ENCODE results near the gene SMAD7.

The SMAD7 gene

DNA sequence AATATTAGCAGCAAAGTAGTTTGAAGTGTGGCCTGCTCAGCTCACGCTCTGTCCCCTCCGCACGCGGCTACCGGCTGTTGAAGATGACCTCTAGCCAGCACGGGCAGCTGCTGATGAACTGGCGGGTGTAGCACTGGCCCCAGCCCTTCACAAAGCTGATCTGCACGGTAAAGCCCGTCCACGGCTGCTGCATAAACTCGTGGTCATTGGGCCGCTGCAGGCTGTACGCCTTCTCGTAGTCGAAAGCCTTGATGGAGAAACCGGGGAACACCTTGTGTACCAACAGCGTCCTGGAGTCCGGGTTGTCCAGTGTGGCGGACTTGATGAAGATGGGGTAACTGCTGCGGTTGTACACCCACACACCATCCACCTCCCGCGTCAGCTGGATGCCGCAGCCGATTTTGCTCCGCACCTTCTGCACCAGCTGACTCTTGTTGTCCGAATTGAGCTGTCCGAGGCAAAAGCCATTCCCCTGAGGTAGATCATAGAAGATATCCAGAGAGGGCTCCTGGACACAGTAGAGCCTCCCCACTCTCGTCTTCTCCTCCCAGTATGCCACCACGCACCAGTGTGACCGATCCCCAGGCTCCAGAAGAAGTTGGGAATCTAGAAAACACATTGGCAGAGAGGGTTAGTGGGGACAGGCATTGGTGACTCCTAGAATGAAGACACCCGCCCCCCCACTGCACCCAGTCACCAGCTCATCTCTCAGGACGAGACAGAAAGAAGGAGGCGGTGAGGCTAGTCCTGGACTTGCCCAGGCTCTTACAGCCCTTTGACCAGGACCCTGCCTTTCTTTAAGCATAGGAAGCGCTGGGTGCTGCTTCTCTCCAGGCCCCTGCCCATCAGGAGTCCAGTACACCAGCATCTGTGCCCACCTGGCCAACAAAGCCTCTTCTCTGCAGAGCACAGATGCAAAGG lies 29.2 kb downstream of the SMAD7 start:
- TF ChIP-seq, protein P1, sequence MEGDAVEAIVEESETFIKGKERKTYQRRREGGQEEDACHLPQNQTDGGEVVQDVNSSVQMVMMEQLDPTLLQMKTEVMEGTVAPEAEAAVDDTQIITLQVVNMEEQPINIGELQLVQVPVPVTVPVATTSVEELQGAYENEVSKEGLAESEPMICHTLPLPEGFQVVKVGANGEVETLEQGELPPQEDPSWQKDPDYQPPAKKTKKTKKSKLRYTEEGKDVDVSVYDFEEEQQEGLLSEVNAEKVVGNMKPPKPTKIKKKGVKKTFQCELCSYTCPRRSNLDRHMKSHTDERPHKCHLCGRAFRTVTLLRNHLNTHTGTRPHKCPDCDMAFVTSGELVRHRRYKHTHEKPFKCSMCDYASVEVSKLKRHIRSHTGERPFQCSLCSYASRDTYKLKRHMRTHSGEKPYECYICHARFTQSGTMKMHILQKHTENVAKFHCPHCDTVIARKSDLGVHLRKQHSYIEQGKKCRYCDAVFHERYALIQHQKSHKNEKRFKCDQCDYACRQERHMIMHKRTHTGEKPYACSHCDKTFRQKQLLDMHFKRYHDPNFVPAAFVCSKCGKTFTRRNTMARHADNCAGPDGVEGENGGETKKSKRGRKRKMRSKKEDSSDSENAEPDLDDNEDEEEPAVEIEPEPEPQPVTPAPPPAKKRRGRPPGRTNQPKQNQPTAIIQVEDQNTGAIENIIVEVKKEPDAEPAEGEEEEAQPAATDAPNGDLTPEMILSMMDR (IDR thresholded peaks at IDR 0.05; ENCODE audit: low read depth, low read length, missing control alignments) = no peak
- DNase-seq (ENCODE audit: low read depth) = no peak
- H3K4me3 ChIP-seq (ENCODE audit: low read depth, low read length) = no peak overlapping the region
- in situ Hi-C loops (cut with HindIII; ENCODE audit: low sequenced_read_pairs) = loop anchor here (5.0 kb wide), 1 partner anchor 79 kb away; no protein-coding TSS in a partner anchor

DNA sequence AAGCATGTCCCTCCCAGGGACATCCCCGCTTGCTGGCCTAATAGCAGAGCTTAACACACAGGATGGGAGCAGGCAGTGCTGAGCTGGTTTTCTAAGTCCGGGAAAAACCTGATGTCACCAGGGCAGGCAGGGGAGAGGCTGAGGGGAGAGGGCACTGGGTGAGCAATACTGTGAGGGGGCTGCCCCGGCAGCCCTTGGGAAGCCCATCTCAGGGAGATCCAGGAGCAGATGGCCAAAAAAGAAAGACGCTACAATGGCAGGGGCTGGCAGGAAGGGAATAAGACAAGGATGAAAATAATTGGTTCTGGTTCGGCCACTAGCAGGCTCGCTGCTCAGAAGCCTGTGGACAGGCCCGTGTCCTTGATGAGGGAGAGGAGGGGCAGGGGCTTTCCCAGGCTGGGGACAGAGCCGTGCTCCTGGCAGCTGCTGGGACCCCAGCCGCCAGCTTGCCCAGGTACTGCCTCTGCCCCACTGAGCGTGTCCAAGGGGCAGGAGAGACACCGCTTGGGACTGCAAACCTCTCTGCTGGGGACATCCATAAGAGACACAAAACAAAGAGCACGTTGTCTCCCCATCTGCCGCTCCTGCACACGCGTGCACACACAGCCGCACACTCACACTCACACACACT lies 30.2 kb downstream of the SMAD7 start:
- in situ Hi-C loops (cut with HindIII; ENCODE audit: low sequenced_read_pairs) = loop anchor here (5.0 kb wide), 1 partner anchor 78 kb away; no protein-coding TSS in a partner anchor

DNA sequence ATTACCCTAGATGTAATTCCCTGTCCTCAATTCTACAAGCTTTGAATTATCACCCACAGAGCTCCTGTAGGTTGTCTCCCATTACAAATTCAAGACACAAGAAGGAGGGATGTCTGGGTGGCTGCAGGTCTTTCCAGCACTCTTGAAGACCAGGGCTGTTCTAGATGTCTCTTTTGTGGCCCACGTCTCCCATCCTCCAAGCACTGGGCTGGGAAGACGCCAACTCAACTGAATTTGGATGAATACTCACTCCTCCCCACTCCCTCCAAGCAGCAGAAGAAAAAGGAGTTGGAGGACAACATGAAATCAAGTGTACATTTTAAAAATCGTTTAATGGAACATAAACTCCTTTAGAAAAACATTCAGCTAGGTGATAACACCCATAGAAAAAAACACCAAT lies 31.2 kb downstream of the SMAD7 start:
- TF ChIP-seq, protein P1 (IDR thresholded peaks at IDR 0.05; ENCODE audit: low read depth, low read length, missing control alignments) = no peak
- in situ Hi-C loops (cut with HindIII; ENCODE audit: low sequenced_read_pairs) = no loop called here
- DNase-seq (ENCODE audit: low read depth) = no peak
- H3K4me3 ChIP-seq (ENCODE audit: low read depth, low read length) = no peak overlapping the region

More for the DNA sequence above, 30.2 kb downstream of the SMAD7 start:
- H3K4me3 ChIP-seq (ENCODE audit: low read depth, low read length) = no peak overlapping the region
- no peak for DNase-seq (ENCODE audit: low read depth)
- TF ChIP-seq, protein P1 (IDR thresholded peaks at IDR 0.05; ENCODE audit: low read depth, low read length, missing control alignments) = no peak

DNA sequence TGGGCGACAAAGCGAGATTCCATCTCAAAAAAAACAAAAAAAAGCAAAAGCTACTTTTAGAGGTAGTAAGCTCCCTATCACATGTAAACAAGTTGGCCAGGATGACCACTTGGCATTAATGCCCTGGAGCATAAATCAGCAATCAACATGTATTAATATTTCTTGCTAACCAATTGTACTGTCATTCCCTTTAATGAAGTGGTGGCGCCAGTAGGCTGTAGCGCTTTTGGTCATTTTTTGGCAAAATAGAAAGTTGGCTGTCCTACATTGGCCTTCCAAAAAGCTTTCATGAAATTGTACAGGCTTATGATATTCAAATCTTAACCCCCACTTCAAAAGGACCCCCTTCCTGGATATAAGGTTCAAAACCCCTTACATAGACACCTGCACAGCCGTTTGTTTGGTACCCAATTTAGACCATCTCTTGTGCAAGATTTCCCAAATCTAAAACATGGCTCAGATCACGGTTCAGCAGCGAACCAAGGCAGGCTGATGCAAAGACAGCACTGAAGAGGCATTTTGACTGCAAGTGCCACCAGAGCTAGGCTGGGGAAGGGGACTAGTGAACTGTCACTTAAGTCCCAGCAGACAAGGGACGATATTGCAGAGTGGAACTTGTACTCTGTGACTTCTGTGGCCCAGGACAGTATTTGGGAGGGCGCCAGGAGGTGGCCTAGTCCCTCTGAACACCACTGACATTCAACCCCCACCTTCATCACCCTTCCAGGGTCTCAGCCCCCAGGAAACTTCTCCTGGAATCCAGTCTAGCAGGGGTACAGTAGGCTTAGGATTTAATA lies 31.9 kb downstream of the SMAD7 start:
- no peak for DNase-seq (ENCODE audit: low read depth)
- in situ Hi-C loops (cut with HindIII; ENCODE audit: low sequenced_read_pairs) = no loop called here
- no peak overlapping the region for H3K4me3 ChIP-seq (ENCODE audit: low read depth, low read length)
- TF ChIP-seq, protein P1 (IDR thresholded peaks at IDR 0.05; ENCODE audit: low read depth, low read length, missing control alignments) = no peak

DNA sequence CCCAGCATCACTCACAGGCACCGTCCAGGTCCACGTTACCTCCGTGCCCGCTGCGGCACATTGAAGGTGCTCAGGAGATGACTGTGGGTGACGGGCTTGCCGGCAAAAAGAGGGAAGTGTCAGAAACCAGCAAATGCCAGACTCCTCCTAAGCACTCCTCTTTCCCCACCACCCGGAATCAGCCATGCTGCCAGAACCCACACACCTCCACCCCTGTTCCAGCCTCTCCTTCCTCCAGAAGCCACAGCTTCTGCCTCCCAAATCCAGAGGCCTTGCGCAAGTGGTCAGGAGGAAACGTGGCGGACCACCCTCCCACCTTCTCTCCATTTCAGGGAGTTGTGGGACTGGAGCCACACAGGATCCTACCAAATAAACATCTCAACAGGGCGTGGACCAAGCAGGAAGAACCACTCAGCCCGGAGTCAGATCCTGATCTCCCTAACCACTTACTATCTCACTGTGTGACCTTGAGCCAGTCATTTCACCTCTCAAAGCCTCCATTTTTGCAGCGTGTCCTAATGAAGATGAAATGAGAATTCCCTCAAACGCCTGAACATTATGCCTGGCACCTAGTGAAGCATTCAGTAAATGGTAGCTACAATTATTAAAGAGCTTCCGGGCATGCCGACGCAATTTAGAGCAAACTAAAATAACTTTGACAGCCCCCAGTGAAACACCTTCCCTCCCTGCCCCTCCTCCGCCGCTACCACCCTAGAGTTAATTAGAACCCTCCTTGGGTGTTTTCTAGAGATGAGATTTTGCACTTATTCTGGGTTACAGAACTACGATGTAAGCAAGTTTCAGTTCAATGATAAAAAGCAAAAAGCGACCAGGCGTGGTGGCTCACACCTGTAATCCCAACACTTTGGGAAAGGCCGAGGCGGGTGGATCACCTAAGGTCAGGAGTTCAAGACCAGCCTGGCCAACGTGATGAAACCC lies 32.9 kb downstream of the SMAD7 start:
- in situ Hi-C loops (cut with HindIII; ENCODE audit: low sequenced_read_pairs) = no loop called here
- TF ChIP-seq, protein P1 (IDR thresholded peaks at IDR 0.05; ENCODE audit: low read depth, low read length, missing control alignments) = no peak
- DNase-seq (ENCODE audit: low read depth) = no peak
- no peak overlapping the region for H3K4me3 ChIP-seq (ENCODE audit: low read depth, low read length)

All from astrocyte of the cerebellum (primary cell).